ENCODE data around the gene DPH6.
"Not testable (repeated sequence)": the region's sequence is repeated elsewhere in the genome, so short reads cannot be mapped to it uniquely, and the experiment has no call there.

The DPH6 gene

GRCh38 chr15:35545824-35546510 lies at the start of gene DPH6:
Gene DPH6, minus strand, starts transcription at chr15:35546165. Its CDS starts 24 bp downstream, at chr15:35546141.
- H3K4me3 ChIP-seq (ENCODE audit: low read depth, low read length), result peak within 1 kb of the TSS; percentile 56
- no peaks in the 10 kb centered on the region for H3K27me3 ChIP-seq (ENCODE audit: control insufficient read depth, insufficient read depth, low read length)
- H3K9me3 ChIP-seq (ENCODE audit: control insufficient read depth, insufficient read depth, low read length), result no peaks in the 10 kb centered on the region
- no peaks in the 10 kb centered on the region for H3K36me3 ChIP-seq (ENCODE audit: control insufficient read depth, insufficient read depth, low read length)
- peak within 1 kb of the TSS; percentile 92 for H3K9ac ChIP-seq (ENCODE audit: low read depth, low read length)
- H3K4me1 ChIP-seq (ENCODE audit: control insufficient read depth, insufficient read depth, low read length), result peaks cover 20% of the 10 kb centered on the region

GRCh38 chr15:35595656-35596055 lies 49.7 kb upstream of the DPH6 start:
- Histone ChIP-seq H3K9ac (ENCODE audit: low read depth, low read length) (no peak overlapping the region), H3K4me1 (ENCODE audit: control insufficient read depth, insufficient read depth, low read length) (no peaks in the 10 kb centered on the region), H3K4me3 (ENCODE audit: low read depth, low read length) (no peak overlapping the region), H3K27me3 (ENCODE audit: control insufficient read depth, insufficient read depth, low read length) (no peaks in the 10 kb centered on the region), H3K9me3 (ENCODE audit: control insufficient read depth, insufficient read depth, low read length) (no peaks in the 10 kb centered on the region), H3K36me3 (ENCODE audit: control insufficient read depth, insufficient read depth, low read length) (no peaks in the 10 kb centered on the region)

GRCh38 chr15:35591987-35592386 lies 46.0 kb upstream of the DPH6 start:
- not testable (repeated sequence) for H3K4me3 ChIP-seq (ENCODE audit: low read depth, low read length); H3K4me1 ChIP-seq (ENCODE audit: control insufficient read depth, insufficient read depth, low read length); H3K9me3 ChIP-seq (ENCODE audit: control insufficient read depth, insufficient read depth, low read length); H3K27me3 ChIP-seq (ENCODE audit: control insufficient read depth, insufficient read depth, low read length); H3K36me3 ChIP-seq (ENCODE audit: control insufficient read depth, insufficient read depth, low read length); H3K9ac ChIP-seq (ENCODE audit: low read depth, low read length)

GRCh38 chr15:35583863-35584528 lies 38.0 kb upstream of the DPH6 start:
- Histone ChIP-seq H3K36me3 (ENCODE audit: control insufficient read depth, insufficient read depth, low read length) (no peaks in the 10 kb centered on the region), H3K4me3 (ENCODE audit: low read depth, low read length) (no peak overlapping the region), H3K9me3 (ENCODE audit: control insufficient read depth, insufficient read depth, low read length) (no peaks in the 10 kb centered on the region), H3K4me1 (ENCODE audit: control insufficient read depth, insufficient read depth, low read length) (peaks cover 3% of the 10 kb centered on the region), H3K27me3 (ENCODE audit: control insufficient read depth, insufficient read depth, low read length) (no peaks in the 10 kb centered on the region), H3K9ac (ENCODE audit: low read depth, low read length) (no peak overlapping the region)

GRCh38 chr15:35580606-35581005 lies 34.6 kb upstream of the DPH6 start:
- Histone ChIP-seq H3K4me3 (ENCODE audit: low read depth, low read length) (no peak overlapping the region), H3K27me3 (ENCODE audit: control insufficient read depth, insufficient read depth, low read length) (no peaks in the 10 kb centered on the region), H3K4me1 (ENCODE audit: control insufficient read depth, insufficient read depth, low read length) (no peaks in the 10 kb centered on the region), H3K36me3 (ENCODE audit: control insufficient read depth, insufficient read depth, low read length) (no peaks in the 10 kb centered on the region), H3K9ac (ENCODE audit: low read depth, low read length) (no peak overlapping the region), H3K9me3 (ENCODE audit: control insufficient read depth, insufficient read depth, low read length) (no peaks in the 10 kb centered on the region)

- Histone ChIP-seq H3K4me1 (ENCODE audit: control insufficient read depth, insufficient read depth, low read length) (no peaks in the 10 kb centered on the region), H3K9me3 (ENCODE audit: control insufficient read depth, insufficient read depth, low read length) (no peaks in the 10 kb centered on the region), H3K4me3 (ENCODE audit: low read depth, low read length) (no peak overlapping the region), H3K27me3 (ENCODE audit: control insufficient read depth, insufficient read depth, low read length) (no peaks in the 10 kb centered on the region), H3K9ac (ENCODE audit: low read depth, low read length) (no peak overlapping the region), H3K36me3 (ENCODE audit: control insufficient read depth, insufficient read depth, low read length) (no peaks in the 10 kb centered on the region)
These were observed 21.4 kb upstream of the DPH6 start for GRCh38 chr15:35567392-35567791.

GRCh38 chr15:35566991-35567390 lies 21.0 kb upstream of the DPH6 start:
- no peaks in the 10 kb centered on the region for H3K9me3 ChIP-seq (ENCODE audit: control insufficient read depth, insufficient read depth, low read length)
- no peak overlapping the region for H3K4me3 ChIP-seq (ENCODE audit: low read depth, low read length)
- H3K4me1 ChIP-seq (ENCODE audit: control insufficient read depth, insufficient read depth, low read length), result no peaks in the 10 kb centered on the region
- no peak overlapping the region for H3K9ac ChIP-seq (ENCODE audit: low read depth, low read length)
- H3K36me3 ChIP-seq (ENCODE audit: control insufficient read depth, insufficient read depth, low read length), result no peaks in the 10 kb centered on the region
- H3K27me3 ChIP-seq (ENCODE audit: control insufficient read depth, insufficient read depth, low read length), result no peaks in the 10 kb centered on the region

- no peaks in the 10 kb centered on the region for H3K9me3 ChIP-seq (ENCODE audit: control insufficient read depth, insufficient read depth, low read length)
- no peak overlapping the region for H3K9ac ChIP-seq (ENCODE audit: low read depth, low read length)
- no peak overlapping the region for H3K4me3 ChIP-seq (ENCODE audit: low read depth, low read length)
- no peaks in the 10 kb centered on the region for H3K27me3 ChIP-seq (ENCODE audit: control insufficient read depth, insufficient read depth, low read length)
- no peaks in the 10 kb centered on the region for H3K4me1 ChIP-seq (ENCODE audit: control insufficient read depth, insufficient read depth, low read length)
- H3K36me3 ChIP-seq (ENCODE audit: control insufficient read depth, insufficient read depth, low read length), result no peaks in the 10 kb centered on the region
These were observed 19.9 kb upstream of the DPH6 start for GRCh38 chr15:35565901-35566300.

GRCh38 chr15:35562641-35563040 lies 16.7 kb upstream of the DPH6 start:
- H3K4me1 ChIP-seq (ENCODE audit: control insufficient read depth, insufficient read depth, low read length), result no peaks in the 10 kb centered on the region
- H3K9ac ChIP-seq (ENCODE audit: low read depth, low read length), result no peak overlapping the region
- no peak overlapping the region for H3K4me3 ChIP-seq (ENCODE audit: low read depth, low read length)
- H3K27me3 ChIP-seq (ENCODE audit: control insufficient read depth, insufficient read depth, low read length), result no peaks in the 10 kb centered on the region
- H3K9me3 ChIP-seq (ENCODE audit: control insufficient read depth, insufficient read depth, low read length), result no peaks in the 10 kb centered on the region
- no peaks in the 10 kb centered on the region for H3K36me3 ChIP-seq (ENCODE audit: control insufficient read depth, insufficient read depth, low read length)

GRCh38 chr15:35561308-35561707 lies 15.3 kb upstream of the DPH6 start:
- H3K9ac ChIP-seq (ENCODE audit: low read depth, low read length), result no peak overlapping the region
- no peaks in the 10 kb centered on the region for H3K36me3 ChIP-seq (ENCODE audit: control insufficient read depth, insufficient read depth, low read length)
- H3K9me3 ChIP-seq (ENCODE audit: control insufficient read depth, insufficient read depth, low read length), result no peaks in the 10 kb centered on the region
- H3K4me3 ChIP-seq (ENCODE audit: low read depth, low read length), result no peak overlapping the region
- H3K27me3 ChIP-seq (ENCODE audit: control insufficient read depth, insufficient read depth, low read length), result no peaks in the 10 kb centered on the region
- no peaks in the 10 kb centered on the region for H3K4me1 ChIP-seq (ENCODE audit: control insufficient read depth, insufficient read depth, low read length)

GRCh38 chr15:35560870-35561269 lies 14.9 kb upstream of the DPH6 start:
- no peaks in the 10 kb centered on the region for H3K4me1 ChIP-seq (ENCODE audit: control insufficient read depth, insufficient read depth, low read length)
- H3K36me3 ChIP-seq (ENCODE audit: control insufficient read depth, insufficient read depth, low read length), result no peaks in the 10 kb centered on the region
- H3K9me3 ChIP-seq (ENCODE audit: control insufficient read depth, insufficient read depth, low read length), result no peaks in the 10 kb centered on the region
- no peaks in the 10 kb centered on the region for H3K27me3 ChIP-seq (ENCODE audit: control insufficient read depth, insufficient read depth, low read length)
- no peak overlapping the region for H3K9ac ChIP-seq (ENCODE audit: low read depth, low read length)
- H3K4me3 ChIP-seq (ENCODE audit: low read depth, low read length), result no peak overlapping the region

- Histone ChIP-seq H3K4me1 (ENCODE audit: control insufficient read depth, insufficient read depth, low read length) (no peaks in the 10 kb centered on the region), H3K4me3 (ENCODE audit: low read depth, low read length) (no peak overlapping the region), H3K9ac (ENCODE audit: low read depth, low read length) (no peak overlapping the region), H3K9me3 (ENCODE audit: control insufficient read depth, insufficient read depth, low read length) (no peaks in the 10 kb centered on the region), H3K27me3 (ENCODE audit: control insufficient read depth, insufficient read depth, low read length) (no peaks in the 10 kb centered on the region), H3K36me3 (ENCODE audit: control insufficient read depth, insufficient read depth, low read length) (no peaks in the 10 kb centered on the region)
These were observed 14.3 kb upstream of the DPH6 start for GRCh38 chr15:35560258-35560657.
